Activated T-helper 9 cell treated with anti-CD3 and anti-CD28 coated beads, Interleukin-2, amount 50 U/mL, for 16 hours (primary cell): ENCODE measurements around the gene PHPT1.

Experiments
- DNase-seq: peaks from one replicate; pipeline ENCODE4 v3.0.0-alpha.2; 2020; ENCODE audit warnings: low read depth

PHPT1 gene

GRCh38 chr9:136848393-136849037 is 694 bp upstream of the PHPT1 start:
- no peak for DNase-seq

- DNase-seq = no peak
Observed at GRCh38 chr9:136849960-136850865, 1.0 kb downstream of the PHPT1 start.

- no peak for DNase-seq
Observed at GRCh38 chr9:136850866-136851775, 1.9 kb downstream of the PHPT1 start.

- DNase-seq = no peak
Observed at GRCh38 chr9:136851941-136852663, 2.9 kb downstream of the PHPT1 start, which contains the start of gene MAMDC4. Gene MAMDC4, plus strand, starts transcription at chr9:136852346. Its CDS starts 71 bp downstream, at chr9:136852417.

GRCh38 chr9:136852664-136853595 is 3.7 kb downstream of the PHPT1 start:
- DNase-seq = no peak

GRCh38 chr9:136853596-136854112 is 4.4 kb downstream of the PHPT1 start:
- DNase-seq = no peak

GRCh38 chr9:136854113-136854841 is 5.1 kb downstream of the PHPT1 start:
- DNase-seq = no peak

GRCh38 chr9:136854842-136855460 is 5.7 kb downstream of the PHPT1 start:
- no peak for DNase-seq

GRCh38 chr9:136855461-136856078 is 6.4 kb downstream of the PHPT1 start:
- no peak for DNase-seq

GRCh38 chr9:136856079-136856476 is 6.9 kb downstream of the PHPT1 start:
- no peak for DNase-seq

GRCh38 chr9:136856541-136857141 is 7.4 kb downstream of the PHPT1 start:
- no peak for DNase-seq

- DNase-seq = no peak
Observed at GRCh38 chr9:136857166-136857565, 8.0 kb downstream of the PHPT1 start.

GRCh38 chr9:136857581-136858412 is 8.6 kb downstream of the PHPT1 start:
- DNase-seq = no peak

- DNase-seq = no peak
Observed at GRCh38 chr9:136858452-136858843, 9.2 kb downstream of the PHPT1 start.

- no peak for DNase-seq
Observed at GRCh38 chr9:136858844-136859757, 9.9 kb downstream of the PHPT1 start.

GRCh38 chr9:136860529-136860928 is 11.3 kb downstream of the PHPT1 start:
- no peak for DNase-seq
